GM13977 (cell line): Measurements from ENCODE around the gene PANK4.

Experiments
- DNase-seq: peaks from one replicate; pipeline ENCODE4 v3.0.0; 2012; ENCODE audit warnings: low spot score
- in situ Hi-C: fragments of 300-500 bp; cut with MboI; formaldehyde crosslinking; loops from one replicate; pipeline ENCODE4 v1.12.0; 2022; ENCODE audit warnings: low sequenced_read_pairs, low pct_unique_long_range_greater_than_20kb, mixed read lengths, inconsistent platforms; ENCODE audit not compliant: unreplicated experiment
- TF ChIP-seq, protein P1 (sequence below): IDR thresholded peaks from 2 replicates; pipeline ENCODE4 v1.5.1; 2012; ENCODE audit warnings: mild to moderate bottlenecking, control low read depth; ENCODE audit not compliant: insufficient read depth; ENCODE audit errors: extremely low read depth, missing control alignments

Gene PANK4

DNA sequence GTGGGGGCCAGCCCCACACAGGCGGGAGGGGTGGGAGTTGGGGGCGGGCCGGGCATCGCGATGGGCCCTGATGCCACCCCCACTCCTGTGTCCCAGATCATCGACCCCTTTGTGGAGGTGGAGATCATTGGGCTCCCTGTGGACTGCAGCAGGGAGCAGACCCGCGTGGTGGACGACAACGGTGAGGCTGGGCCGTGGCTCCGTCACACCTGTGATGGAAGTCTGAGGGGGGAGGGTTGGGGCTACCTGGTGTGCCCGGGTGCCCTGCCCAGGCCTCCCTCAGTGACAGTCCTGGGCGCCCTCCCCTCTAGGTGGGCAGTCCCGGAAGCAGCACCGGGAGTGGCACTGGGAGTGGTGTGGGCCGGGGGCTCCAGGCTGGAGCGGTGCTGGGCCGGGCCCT, 27.7 kb downstream of the PANK4 start:
- TF ChIP-seq, protein P1, sequence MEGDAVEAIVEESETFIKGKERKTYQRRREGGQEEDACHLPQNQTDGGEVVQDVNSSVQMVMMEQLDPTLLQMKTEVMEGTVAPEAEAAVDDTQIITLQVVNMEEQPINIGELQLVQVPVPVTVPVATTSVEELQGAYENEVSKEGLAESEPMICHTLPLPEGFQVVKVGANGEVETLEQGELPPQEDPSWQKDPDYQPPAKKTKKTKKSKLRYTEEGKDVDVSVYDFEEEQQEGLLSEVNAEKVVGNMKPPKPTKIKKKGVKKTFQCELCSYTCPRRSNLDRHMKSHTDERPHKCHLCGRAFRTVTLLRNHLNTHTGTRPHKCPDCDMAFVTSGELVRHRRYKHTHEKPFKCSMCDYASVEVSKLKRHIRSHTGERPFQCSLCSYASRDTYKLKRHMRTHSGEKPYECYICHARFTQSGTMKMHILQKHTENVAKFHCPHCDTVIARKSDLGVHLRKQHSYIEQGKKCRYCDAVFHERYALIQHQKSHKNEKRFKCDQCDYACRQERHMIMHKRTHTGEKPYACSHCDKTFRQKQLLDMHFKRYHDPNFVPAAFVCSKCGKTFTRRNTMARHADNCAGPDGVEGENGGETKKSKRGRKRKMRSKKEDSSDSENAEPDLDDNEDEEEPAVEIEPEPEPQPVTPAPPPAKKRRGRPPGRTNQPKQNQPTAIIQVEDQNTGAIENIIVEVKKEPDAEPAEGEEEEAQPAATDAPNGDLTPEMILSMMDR, result no peak
- no peak for DNase-seq
- in situ Hi-C loops, result no loop called here

DNA sequence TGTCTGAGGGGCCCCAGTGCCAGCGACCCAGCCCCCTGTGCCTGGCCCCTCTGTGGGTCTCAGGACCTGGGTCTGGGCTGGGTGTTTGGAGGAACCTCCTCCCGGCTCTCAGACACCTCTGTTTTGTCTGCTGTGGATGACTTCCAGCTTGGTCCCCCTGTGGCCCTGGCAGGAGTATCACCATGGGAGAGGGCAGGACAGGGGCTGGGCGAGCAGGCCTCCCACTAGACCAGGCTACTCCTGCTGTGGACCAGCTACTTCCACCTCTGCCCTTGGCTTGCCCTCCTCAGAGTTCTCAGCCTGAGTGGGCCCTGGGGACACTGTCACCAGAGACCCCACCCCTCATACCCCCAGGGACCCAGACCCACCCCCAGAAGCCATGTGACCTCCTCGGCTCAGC, 28.5 kb downstream of the PANK4 start:
- DNase-seq, result no peak
- TF ChIP-seq, protein P1, result no peak
- in situ Hi-C loops, result no loop called here

DNA sequence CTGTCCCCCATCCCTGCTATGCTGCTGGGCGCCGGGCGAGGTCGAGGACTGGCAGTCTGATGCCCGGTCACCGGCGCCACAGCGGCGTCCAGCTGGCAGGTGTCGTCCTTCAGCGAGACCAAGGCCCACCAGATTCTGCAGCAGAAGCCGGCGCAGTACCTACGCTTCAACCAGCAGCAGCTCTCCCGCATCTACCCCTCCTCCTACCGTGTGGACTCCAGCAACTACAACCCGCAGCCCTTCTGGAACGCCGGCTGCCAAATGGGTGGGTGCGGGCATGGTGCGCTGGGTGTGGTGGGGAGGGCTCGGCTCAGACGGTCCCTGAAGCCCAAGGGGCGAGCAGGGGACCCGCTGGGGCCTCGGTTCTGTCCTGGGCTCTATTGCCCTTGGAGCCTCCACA, 29.6 kb downstream of the PANK4 start:
- in situ Hi-C loops, result no loop called here
- no peak for DNase-seq
- TF ChIP-seq, protein P1, result no peak

DNA sequence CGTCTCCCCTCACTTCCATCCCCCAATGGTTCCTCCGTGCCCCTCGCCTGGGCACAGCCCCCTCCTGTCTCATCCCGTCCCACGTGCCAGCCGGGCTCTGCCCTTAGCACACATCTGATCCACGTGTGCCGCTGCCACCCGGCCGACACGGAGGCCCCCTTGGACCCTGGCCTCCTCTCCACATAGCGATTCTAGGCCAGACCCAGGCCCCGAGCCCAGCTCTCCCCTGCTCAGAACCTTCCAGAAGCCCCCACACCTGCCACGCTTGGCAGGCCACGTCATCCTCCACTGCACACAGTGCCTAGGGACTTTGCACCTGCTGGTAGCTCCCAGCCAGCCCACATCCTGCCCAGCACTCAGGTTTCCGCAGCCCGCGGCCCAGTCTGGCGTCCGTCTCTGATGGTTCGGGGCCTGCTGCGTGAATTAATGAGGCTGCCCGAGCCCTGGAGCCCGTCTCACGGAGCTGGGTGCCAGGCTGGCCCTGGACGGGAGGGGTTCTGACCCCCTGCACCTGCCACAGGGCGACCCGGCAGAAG, 30.2 kb downstream of the PANK4 start:
- in situ Hi-C loops, result no loop called here
- peak; percentile 70 for DNase-seq
- TF ChIP-seq, protein P1, result no peak

DNA sequence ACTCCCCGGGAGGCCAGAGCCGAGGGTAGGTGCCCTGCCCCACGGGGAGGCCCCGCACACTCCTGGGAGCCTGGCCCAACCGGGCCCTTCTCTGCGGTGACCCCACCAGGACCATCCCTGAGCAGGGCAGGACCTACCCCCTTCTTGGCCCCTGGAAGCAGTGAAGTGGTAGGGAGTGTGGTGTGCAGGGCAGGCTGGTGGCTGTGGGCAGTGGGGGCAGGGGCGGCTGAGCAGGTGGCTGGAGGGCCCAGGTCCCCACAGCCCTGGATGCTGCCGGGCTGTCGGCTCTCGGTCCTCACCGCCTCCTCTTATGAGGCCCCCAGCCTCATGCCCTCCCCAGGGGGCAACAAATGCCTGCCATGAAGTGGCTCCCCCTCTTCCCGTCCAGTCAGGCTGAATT, 30.9 kb downstream of the PANK4 start:
- DNase-seq, result no peak
- in situ Hi-C loops, result no loop called here
- TF ChIP-seq, protein P1, result no peak

DNA sequence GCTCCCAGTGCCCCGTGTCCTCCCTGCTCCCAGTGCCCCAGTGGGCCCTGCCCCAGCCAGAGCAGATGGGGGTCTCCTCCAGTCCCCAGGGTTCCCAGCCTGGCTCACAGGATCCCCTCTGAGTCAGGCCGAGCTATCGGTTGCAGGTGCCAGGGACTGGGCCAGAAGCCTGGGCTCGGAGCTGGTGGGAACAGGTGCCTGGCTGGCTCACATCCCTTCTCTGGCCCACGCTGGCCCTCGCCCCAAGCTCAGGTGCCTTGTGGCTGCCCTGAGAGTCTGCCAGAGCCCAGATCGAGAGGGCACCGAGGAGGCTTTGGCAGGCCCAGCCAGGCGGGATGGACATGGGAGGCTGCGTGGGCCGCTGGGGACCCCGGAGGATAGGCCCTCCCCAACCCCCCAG, 31.4 kb downstream of the PANK4 start:
- no peak for DNase-seq
- in situ Hi-C loops, result no loop called here
- TF ChIP-seq, protein P1, result no peak

DNA sequence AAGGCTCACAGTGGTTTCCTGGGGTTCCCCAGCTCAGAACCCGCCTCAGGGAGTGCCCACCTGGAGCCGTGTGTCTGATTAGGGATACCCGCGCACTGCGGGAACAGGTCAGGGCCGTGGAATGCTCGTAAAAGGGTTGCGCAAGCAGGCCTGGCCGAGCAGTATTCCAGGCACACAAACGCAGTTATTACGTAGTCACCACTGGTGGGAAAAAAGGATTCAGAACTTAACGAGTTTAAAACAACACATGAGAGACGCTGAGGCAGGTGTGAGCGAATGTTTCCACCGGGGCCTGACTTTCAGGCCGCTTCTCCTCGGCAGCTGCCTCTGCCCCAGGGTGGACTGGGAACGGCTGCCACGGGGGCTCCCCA, 32.1 kb downstream of the PANK4 start:
- DNase-seq, result no peak
- in situ Hi-C loops, result no loop called here
- TF ChIP-seq, protein P1, result no peak
